Daoy (cell line): ENCODE data around the gene YIPF2. TPM values are rescaled to one million over a fixed set of nuclear protein-coding genes. Genes with fewer than 3 reads are reported as not detected.

Experiments
- DNase-seq: peaks from one replicate; pipeline ENCODE4 v3.0.0-alpha.2; 2015; ENCODE audit warnings: low read depth
- total RNA-seq: library from RNA; depleted of rRNA; stranded (reverse); fragments of >200 nt; shearing (Covaris generic); gene quantifications from 2 replicates; pipeline ENCODE4 v1.2.3, GENCODE V29; 2014; rRNA removed

The YIPF2 gene
- total RNA-seq, 1 experiment from 2014 or later: 69.8 TPM

DNA sequence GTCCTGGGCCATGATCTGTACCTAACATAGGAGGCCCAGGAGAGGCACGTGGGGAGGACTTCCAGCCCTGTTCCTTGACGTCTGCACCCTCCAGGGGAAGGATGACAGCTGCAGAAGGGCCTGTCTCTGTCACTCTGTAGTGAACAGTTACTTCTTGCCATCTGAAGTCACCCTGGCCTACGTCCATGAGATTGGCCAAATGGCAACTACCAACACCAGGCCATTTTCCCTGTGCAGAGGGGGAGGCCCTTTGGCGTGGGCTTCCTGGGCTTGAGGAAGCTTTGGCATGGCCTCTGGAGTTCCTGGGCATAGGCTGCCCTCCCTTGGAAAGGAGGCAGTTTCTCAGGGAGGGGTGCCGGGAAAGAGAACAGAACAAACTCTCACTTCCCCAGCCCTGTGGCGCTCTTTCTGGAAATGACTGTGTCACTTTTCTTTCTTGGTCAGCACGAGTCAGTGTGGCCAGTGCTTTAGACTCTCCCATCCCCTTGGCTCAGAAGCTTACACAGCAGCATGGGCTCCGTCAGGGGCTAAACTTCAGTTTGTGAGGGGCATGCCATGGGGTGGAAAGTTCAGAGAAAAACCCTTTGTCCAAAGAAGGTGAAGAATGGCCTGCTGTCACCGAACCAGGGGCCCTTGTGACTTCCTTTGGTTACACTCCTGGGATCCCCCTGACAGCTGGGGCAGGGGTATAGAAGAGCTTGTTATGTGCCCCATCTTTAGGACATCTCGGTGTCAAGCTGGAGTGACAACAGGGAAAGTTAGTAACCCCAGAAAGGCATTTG lies 51.8 kb downstream of the YIPF2 start:
- DNase-seq: no peak

DNA sequence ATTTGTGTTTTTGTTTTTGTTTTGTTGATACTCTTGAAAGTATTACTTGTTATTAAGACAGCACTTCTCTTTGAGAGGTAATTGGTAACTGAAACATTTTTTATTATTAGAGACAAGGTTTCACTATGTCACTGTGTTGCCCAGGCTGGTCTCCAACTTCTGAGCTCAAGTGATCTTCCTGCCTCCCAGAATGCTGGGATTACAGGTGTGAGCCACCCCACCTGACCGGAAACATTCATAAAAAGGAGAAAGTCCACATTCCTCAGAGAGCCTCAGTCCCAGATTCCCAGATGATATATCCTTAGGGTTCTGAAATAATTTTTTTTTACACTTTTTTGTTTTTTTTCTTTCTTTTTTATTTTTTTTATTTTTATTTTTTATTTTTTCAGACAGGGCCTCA lies 54.4 kb downstream of the YIPF2 start:
- DNase-seq: no peak

DNA sequence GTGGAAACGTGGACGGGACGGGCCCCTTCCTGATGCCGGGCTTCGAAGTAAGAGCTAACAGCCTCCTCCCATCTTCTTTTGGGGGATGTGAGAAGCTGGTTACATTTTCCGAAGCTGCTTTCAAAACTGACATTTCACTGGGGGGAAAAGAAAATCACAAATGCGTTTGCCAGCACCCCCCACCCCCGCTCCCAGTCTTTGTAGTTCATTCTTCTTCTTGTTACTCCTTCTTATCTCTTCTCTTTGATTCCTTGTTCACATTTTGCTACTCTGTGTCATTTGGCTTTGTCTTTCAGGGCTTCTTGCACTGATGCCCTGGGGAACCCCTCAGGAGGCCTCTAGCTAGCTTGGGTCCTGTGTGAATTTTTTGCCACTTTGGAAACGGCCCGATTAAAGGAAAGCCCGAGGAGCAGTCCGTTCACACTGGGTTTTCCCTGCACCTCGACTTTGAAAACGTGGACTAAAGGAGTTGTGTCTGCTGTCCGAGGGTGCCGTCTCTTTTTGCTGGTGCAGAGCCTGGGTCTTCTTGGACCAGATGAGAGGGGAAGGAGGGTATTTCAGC lies 55.8 kb downstream of the YIPF2 start:
- DNase-seq: no peak

Other genes starting within 250 kb of the YIPF2 start
- 37.1 and 42.3 TPM in 2 replicates for gene QTRT1, start 227.2 kb downstream of the YIPF2 start, total RNA-seq
- gene DNM2, start 210.6 kb downstream of the YIPF2 start, total RNA-seq: 41.2 and 52.8 TPM in 2 replicates
- gene TMED1, start 92.4 kb downstream of the YIPF2 start, total RNA-seq: 52.6 and 55.8 TPM in 2 replicates
- gene C19orf38, start 80.2 kb downstream of the YIPF2 start, total RNA-seq: not detected in 2 replicates
- gene CARM1, start 57.1 kb downstream of the YIPF2 start, total RNA-seq: 20.5 and 24.1 TPM in 2 replicates
- gene TIMM29, start 172 bp upstream of the YIPF2 start, total RNA-seq: 67.1 and 80.6 TPM in 2 replicates
- gene SMARCA4, start 32.4 kb upstream of the YIPF2 start, total RNA-seq: 112 and 152 TPM in 2 replicates
- 68.3 and 72.5 TPM in 2 replicates for gene LDLR, start 160.8 kb upstream of the YIPF2 start, total RNA-seq
- gene SPC24, start 227.1 kb upstream of the YIPF2 start, total RNA-seq: 54.7 and 94.6 TPM in 2 replicates